Fibroblast of lung (primary cell): ENCODE results near the gene TAT.

Experiments used
- CTCF ChIP-seq, 2 donors: IDR thresholded peaks in 1 of 2; conservative IDR thresholded peaks in 1 of 2; 1 replicate in 1 of 2; 2 replicates in 1 of 2; pipeline ENCODE4 v1.5.1; 2011 to 2012; ENCODE audit warnings: low read length in 2 of 2, control low read depth in 1 of 2, inconsistent platforms in 1 of 2, low read depth in 1 of 2, mild to moderate bottlenecking in 1 of 2
- EZH2 ChIP-seq: IDR thresholded peaks from 2 replicates; pipeline ENCODE4 v1.5.1; 2012; ENCODE audit warnings: low read length, control low read depth, mild to moderate bottlenecking; ENCODE audit errors: missing control alignments

- TF ChIP-seq CTCF (conservative IDR thresholded peaks at IDR 0.05 in 1 of 2, IDR thresholded peaks at IDR 0.05 in 1 of 2; ENCODE audit: low read depth in 1 of 2, low read length in 2 of 2) (no peak), EZH2 (no peak)
These were observed 33.6 kb upstream of the TAT start for GRCh38 chr16:71610447-71610846.
